GM23338 (cell line): ENCODE results near the gene PKHD1.

ENCODE experiments used
- EZH2phosphoT487 ChIP-seq: fragments of 200-600 bp; sonication (generic); IDR thresholded peaks from one replicate; pipeline ENCODE4 v1.8.1; 2018; ENCODE audit warnings: antibody characterized with exemption; ENCODE audit not compliant: unreplicated experiment
- TF ChIP-seq, protein P1 (sequence below), 2 experiments: fragments of 200-600 bp in 1 of 2; sonication (generic) in 1 of 2; conservative IDR thresholded peaks; 2 replicates each; pipeline versions ENCODE4 v1.5.1 to v1.6.1; 2016 to 2017; ENCODE audit warnings: antibody characterized with exemption in 2 of 2, low read depth in 2 of 2, mild to moderate bottlenecking in 2 of 2, moderate library complexity in 1 of 2

DNA sequence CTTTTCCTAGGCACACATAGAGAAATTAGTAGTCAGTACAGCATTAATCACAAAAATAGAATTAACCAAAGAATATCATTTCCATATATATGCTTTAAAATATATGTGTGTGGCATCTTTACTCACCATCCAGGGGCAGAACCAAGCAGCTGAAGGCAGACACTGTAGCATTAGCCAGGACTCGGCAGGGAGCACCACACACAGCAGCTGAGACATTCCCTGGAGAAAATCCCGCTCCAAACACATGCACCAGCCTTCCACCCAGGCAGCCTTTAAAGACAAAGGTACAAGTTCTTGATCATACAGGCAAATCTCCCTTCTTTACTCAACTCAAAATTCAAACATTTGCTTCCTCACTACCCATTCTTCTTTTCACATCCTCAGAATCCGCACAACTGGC is 64.7 kb downstream of the PKHD1 start:
- TF ChIP-seq, protein P1, sequence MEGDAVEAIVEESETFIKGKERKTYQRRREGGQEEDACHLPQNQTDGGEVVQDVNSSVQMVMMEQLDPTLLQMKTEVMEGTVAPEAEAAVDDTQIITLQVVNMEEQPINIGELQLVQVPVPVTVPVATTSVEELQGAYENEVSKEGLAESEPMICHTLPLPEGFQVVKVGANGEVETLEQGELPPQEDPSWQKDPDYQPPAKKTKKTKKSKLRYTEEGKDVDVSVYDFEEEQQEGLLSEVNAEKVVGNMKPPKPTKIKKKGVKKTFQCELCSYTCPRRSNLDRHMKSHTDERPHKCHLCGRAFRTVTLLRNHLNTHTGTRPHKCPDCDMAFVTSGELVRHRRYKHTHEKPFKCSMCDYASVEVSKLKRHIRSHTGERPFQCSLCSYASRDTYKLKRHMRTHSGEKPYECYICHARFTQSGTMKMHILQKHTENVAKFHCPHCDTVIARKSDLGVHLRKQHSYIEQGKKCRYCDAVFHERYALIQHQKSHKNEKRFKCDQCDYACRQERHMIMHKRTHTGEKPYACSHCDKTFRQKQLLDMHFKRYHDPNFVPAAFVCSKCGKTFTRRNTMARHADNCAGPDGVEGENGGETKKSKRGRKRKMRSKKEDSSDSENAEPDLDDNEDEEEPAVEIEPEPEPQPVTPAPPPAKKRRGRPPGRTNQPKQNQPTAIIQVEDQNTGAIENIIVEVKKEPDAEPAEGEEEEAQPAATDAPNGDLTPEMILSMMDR (conservative IDR thresholded peaks at IDR 0.05; ENCODE audit: low read depth in 2 of 2): no peak
- TF ChIP-seq EZH2phosphoT487: no peak
